HEK293 (cell line): ENCODE measurements around the gene PRKAG2.

Source experiments
- CTCF ChIA-PET: fragments of 350-600 bp; formaldehyde crosslinking; extraction: SDS; loops from one replicate; lab custom pipeline; 2021; ENCODE audit warnings: antibody characterized with exemption; lab: Yijun Ruan, JAX
- POLR2A ChIA-PET: fragments of 300-600 bp; formaldehyde crosslinking; extraction: SDS; loops from one replicate; lab custom pipeline; 2020; ENCODE audit warnings: antibody characterized with exemption, inconsistent platforms; lab: Yijun Ruan, JAX
- H3K27ac ChIP-seq: fragments of 200-500 bp; sonication (Bioruptor generic); 2 replicates; pipeline ENCODE4 v1.5.1; 2014; ENCODE audit warnings: low read depth, low read length, control low read depth, inconsistent platforms; ENCODE audit errors: extremely low read depth
- H3K36me3 ChIP-seq, 2 experiments: fragments of 200-500 bp in 1 of 2; sonication (Bioruptor generic) in 1 of 2; 1 replicate in 1 of 2; 2 replicates in 1 of 2; pipeline ENCODE4 v1.5.1; 2014 to 2017; ENCODE audit warnings: inconsistent platforms in 2 of 2, low read length in 2 of 2; ENCODE audit not compliant: control insufficient read depth in 2 of 2, insufficient read depth in 1 of 2
- H3K4me1 ChIP-seq: fragments of 200-500 bp; sonication (Bioruptor generic); 2 replicates; pipeline ENCODE4 v1.5.1; 2014; ENCODE audit warnings: mild to moderate bottlenecking, low read length, inconsistent platforms; ENCODE audit not compliant: control insufficient read depth, insufficient read depth
- H3K4me3 ChIP-seq: 2 replicates; pipeline ENCODE4 v1.5.1; 2011; ENCODE audit warnings: low read depth, mild to moderate bottlenecking, control low read depth, low read length, moderate library complexity
- H3K9me3 ChIP-seq: fragments of 200-500 bp; sonication (Bioruptor generic); 2 replicates; pipeline ENCODE4 v1.5.1; 2014; ENCODE audit warnings: low read depth, low read length, inconsistent platforms; ENCODE audit not compliant: control insufficient read depth, insufficient read depth
- BCL11A ChIP-seq: fragments of 450-650 bp; formaldehyde crosslinking; IDR thresholded peaks from 2 replicates; pipeline ENCODE4 v1.5.1; 2016; ENCODE audit warnings: low read depth, missing biosample characterization, missing genetic modification characterization
- BCL11B ChIP-seq: fragments of 450-650 bp; formaldehyde crosslinking; IDR thresholded peaks from 2 replicates; pipeline ENCODE4 v1.5.1; 2016; ENCODE audit warnings: low read depth, missing biosample characterization, missing genetic modification characterization
- EGR2 ChIP-seq: fragments of 450-650 bp; formaldehyde crosslinking; IDR thresholded peaks from 2 replicates; pipeline ENCODE4 v1.5.1; 2016; ENCODE audit warnings: low read depth, missing biosample characterization, missing genetic modification characterization
- IKZF3 ChIP-seq: fragments of 450-650 bp; IDR thresholded peaks from 2 replicates; pipeline ENCODE4 v1.5.0; 2018; ENCODE audit warnings: missing biosample characterization, mild to moderate bottlenecking, missing genetic modification characterization, moderate library complexity
- SCRT2 ChIP-seq: fragments of 450-650 bp; formaldehyde crosslinking; IDR thresholded peaks from 2 replicates; pipeline ENCODE4 v1.5.1; 2016; ENCODE audit warnings: missing biosample characterization, missing genetic modification characterization
- SP7 ChIP-seq: fragments of 450-650 bp; formaldehyde crosslinking; IDR thresholded peaks from 2 replicates; pipeline ENCODE4 v1.5.1; 2016; ENCODE audit warnings: missing biosample characterization, missing genetic modification characterization
- ZFP37 ChIP-seq: fragments of 450-650 bp; formaldehyde crosslinking; IDR thresholded peaks from 2 replicates; pipeline ENCODE4 v1.5.1; 2016; ENCODE audit warnings: missing biosample characterization, missing genetic modification characterization
- ZNF114 ChIP-seq: fragments of 450-650 bp; formaldehyde crosslinking; IDR thresholded peaks from 2 replicates; pipeline ENCODE4 v1.5.0; 2017; ENCODE audit warnings: missing biosample characterization, missing genetic modification characterization
- ZNF132 ChIP-seq: fragments of 450-650 bp; formaldehyde crosslinking; IDR thresholded peaks from 2 replicates; pipeline ENCODE4 v1.5.1; 2017; ENCODE audit warnings: missing biosample characterization, missing genetic modification characterization, borderline replicate concordance
- ZNF23 ChIP-seq: fragments of 450-650 bp; formaldehyde crosslinking; IDR thresholded peaks from 2 replicates; pipeline ENCODE4 v1.5.1; 2016; ENCODE audit warnings: missing biosample characterization, missing genetic modification characterization, borderline replicate concordance
- ZNF350 ChIP-seq: fragments of 450-650 bp; formaldehyde crosslinking; IDR thresholded peaks from 2 replicates; pipeline ENCODE4 v1.5.0; 2017; ENCODE audit warnings: missing biosample characterization, mild to moderate bottlenecking, missing genetic modification characterization
- ZNF366 ChIP-seq: fragments of 450-650 bp; formaldehyde crosslinking; conservative IDR thresholded peaks from 2 replicates; pipeline ENCODE4 v1.5.1; 2016; ENCODE audit warnings: missing biosample characterization, missing genetic modification characterization
- ZNF433 ChIP-seq: fragments of 450-650 bp; formaldehyde crosslinking; IDR thresholded peaks from 2 replicates; pipeline ENCODE4 v1.5.1; 2016; ENCODE audit warnings: missing biosample characterization, missing genetic modification characterization, low read depth
- ZNF529 ChIP-seq: fragments of 450-650 bp; formaldehyde crosslinking; IDR thresholded peaks from 2 replicates; pipeline ENCODE4 v1.5.1; 2017; ENCODE audit warnings: missing genetic modification characterization, missing biosample characterization; ENCODE audit not compliant: insufficient replicate concordance
- ZNF626 ChIP-seq: fragments of 450-650 bp; sonication (Bioruptor Pico); formaldehyde crosslinking; IDR thresholded peaks from 2 replicates; pipeline ENCODE4 v1.5.1; 2018; ENCODE audit warnings: missing biosample characterization, missing genetic modification characterization, inconsistent platforms
- ZNF654 ChIP-seq: fragments of 450-650 bp; formaldehyde crosslinking; IDR thresholded peaks from 2 replicates; pipeline ENCODE4 v1.5.1; 2016; ENCODE audit warnings: low read depth, missing biosample characterization, missing genetic modification characterization
- ZSCAN16 ChIP-seq: fragments of 450-650 bp; formaldehyde crosslinking; IDR thresholded peaks from 2 replicates; pipeline ENCODE4 v1.5.1; 2016; ENCODE audit warnings: missing biosample characterization, missing genetic modification characterization
- TF ChIP-seq, protein P1 (sequence below): fragments of 450-650 bp; formaldehyde crosslinking; IDR thresholded peaks from 2 replicates; pipeline ENCODE4 v1.5.1; 2016; ENCODE audit warnings: missing biosample characterization, missing genetic modification characterization
- TF ChIP-seq, protein P2 (sequence below): fragments of 450-650 bp; formaldehyde crosslinking; IDR thresholded peaks from 2 replicates; pipeline ENCODE4 v1.5.0; 2017; ENCODE audit warnings: missing biosample characterization, missing genetic modification characterization, borderline replicate concordance
- TF ChIP-seq, protein P3 (sequence below): fragments of 450-650 bp; formaldehyde crosslinking; IDR thresholded peaks from 2 replicates; pipeline ENCODE4 v1.5.1; 2016; ENCODE audit warnings: missing biosample characterization, missing genetic modification characterization
- TF ChIP-seq, protein P4 (sequence below): fragments of 450-650 bp; formaldehyde crosslinking; IDR thresholded peaks from 2 replicates; pipeline ENCODE4 v1.5.1; 2016; ENCODE audit warnings: missing biosample characterization, missing genetic modification characterization

The PRKAG2 gene

DNA sequence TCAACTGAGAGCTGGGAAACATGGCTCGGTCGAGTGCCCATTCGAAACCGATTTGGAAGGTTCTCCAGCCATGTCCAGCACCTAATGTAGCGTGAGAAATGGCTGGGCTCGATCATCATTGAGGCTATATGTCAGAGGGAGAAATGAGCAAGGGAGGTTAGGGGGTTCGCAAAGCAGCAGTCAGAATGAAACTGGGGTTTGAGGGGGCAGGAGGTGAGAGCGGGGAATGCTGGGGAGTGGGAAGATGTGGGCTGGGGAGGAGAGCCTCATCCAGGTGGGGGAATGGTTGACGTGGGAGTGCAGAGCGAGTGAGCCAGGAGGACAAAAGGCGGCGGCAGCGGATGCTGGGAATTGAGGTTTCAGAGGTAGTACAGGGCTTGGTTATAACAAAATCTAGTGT, 44.5 kb upstream of the PRKAG2 start (continued):
- TF ChIP-seq, protein P1, sequence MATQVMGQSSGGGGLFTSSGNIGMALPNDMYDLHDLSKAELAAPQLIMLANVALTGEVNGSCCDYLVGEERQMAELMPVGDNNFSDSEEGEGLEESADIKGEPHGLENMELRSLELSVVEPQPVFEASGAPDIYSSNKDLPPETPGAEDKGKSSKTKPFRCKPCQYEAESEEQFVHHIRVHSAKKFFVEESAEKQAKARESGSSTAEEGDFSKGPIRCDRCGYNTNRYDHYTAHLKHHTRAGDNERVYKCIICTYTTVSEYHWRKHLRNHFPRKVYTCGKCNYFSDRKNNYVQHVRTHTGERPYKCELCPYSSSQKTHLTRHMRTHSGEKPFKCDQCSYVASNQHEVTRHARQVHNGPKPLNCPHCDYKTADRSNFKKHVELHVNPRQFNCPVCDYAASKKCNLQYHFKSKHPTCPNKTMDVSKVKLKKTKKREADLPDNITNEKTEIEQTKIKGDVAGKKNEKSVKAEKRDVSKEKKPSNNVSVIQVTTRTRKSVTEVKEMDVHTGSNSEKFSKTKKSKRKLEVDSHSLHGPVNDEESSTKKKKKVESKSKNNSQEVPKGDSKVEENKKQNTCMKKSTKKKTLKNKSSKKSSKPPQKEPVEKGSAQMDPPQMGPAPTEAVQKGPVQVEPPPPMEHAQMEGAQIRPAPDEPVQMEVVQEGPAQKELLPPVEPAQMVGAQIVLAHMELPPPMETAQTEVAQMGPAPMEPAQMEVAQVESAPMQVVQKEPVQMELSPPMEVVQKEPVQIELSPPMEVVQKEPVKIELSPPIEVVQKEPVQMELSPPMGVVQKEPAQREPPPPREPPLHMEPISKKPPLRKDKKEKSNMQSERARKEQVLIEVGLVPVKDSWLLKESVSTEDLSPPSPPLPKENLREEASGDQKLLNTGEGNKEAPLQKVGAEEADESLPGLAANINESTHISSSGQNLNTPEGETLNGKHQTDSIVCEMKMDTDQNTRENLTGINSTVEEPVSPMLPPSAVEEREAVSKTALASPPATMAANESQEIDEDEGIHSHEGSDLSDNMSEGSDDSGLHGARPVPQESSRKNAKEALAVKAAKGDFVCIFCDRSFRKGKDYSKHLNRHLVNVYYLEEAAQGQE: no peak

DNA sequence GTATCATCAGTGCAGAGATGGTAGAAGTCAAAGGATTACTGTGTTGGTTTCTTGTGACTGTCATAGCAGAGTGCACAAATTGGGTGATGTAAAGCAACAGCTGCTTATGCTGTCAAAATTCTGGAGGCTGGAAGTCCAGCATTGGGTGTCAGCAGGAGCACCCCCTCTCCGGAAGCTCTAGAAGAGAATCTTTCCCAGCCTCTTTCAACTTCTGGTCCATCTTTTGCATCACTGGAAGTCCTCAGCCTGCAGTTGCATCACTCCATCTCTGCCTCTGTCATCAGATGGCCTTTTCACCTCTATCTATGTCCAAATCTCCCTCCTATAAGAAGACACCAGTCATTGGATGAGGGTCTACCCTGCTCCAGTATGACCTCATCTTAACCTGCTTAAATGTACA, 43.6 kb upstream of the PRKAG2 start:
- TF ChIP-seq ZSCAN16 (tag by site-specific recombination) (no peak), ZNF23 (tag by site-specific recombination) (no peak), IKZF3 (no peak), ZFP37 (no peak)
- TF ChIP-seq, protein P2, sequence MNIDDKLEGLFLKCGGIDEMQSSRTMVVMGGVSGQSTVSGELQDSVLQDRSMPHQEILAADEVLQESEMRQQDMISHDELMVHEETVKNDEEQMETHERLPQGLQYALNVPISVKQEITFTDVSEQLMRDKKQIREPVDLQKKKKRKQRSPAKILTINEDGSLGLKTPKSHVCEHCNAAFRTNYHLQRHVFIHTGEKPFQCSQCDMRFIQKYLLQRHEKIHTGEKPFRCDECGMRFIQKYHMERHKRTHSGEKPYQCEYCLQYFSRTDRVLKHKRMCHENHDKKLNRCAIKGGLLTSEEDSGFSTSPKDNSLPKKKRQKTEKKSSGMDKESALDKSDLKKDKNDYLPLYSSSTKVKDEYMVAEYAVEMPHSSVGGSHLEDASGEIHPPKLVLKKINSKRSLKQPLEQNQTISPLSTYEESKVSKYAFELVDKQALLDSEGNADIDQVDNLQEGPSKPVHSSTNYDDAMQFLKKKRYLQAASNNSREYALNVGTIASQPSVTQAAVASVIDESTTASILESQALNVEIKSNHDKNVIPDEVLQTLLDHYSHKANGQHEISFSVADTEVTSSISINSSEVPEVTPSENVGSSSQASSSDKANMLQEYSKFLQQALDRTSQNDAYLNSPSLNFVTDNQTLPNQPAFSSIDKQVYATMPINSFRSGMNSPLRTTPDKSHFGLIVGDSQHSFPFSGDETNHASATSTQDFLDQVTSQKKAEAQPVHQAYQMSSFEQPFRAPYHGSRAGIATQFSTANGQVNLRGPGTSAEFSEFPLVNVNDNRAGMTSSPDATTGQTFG (tag by site-specific recombination): no peak
- ChIA-PET CTCF (no interaction called here), POLR2A (no interaction called here)
- no peak overlapping the region for H3K4me3 ChIP-seq
- H3K4me1 ChIP-seq: no peaks in the 10 kb centered on the region
- no peaks in the 10 kb centered on the region for H3K9me3 ChIP-seq
- no peak overlapping the region for H3K27ac ChIP-seq
- H3K36me3 ChIP-seq: no peaks in the 10 kb centered on the region

DNA sequence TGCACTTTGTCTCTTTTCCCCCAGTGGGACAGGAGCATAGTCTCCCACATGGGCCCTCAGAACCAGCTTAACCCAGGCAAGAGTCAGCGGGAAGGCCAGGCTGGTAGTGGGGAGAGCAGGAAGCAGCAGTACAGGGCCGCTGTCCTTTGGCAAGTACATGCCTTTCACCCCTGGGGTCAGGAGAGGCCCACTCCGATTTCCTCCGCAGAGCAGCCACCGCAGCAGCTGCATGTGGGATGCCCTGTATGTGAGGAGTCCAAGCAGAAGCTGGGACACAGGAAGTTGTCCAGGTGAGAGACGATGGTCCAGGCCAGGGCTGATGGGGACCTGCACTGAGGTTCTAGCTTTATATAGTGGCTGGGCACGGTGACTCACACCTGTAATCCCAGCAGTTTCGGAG, 42.7 kb upstream of the PRKAG2 start:
- Histone ChIP-seq H3K4me1 (no peaks in the 10 kb centered on the region), H3K27ac (no peak overlapping the region), H3K9me3 (no peaks in the 10 kb centered on the region), H3K4me3 (no peak overlapping the region), H3K36me3 (no peaks in the 10 kb centered on the region)
- POLR2A ChIA-PET: no interaction called here
- CTCF ChIA-PET: interaction anchor here (1.4 kb wide), 1 partner anchor 13 kb away, joined by 4 read pairs; no protein-coding TSS in a partner anchor
- no peak for TF ChIP-seq BCL11A
- no peak for TF ChIP-seq ZNF350
- TF ChIP-seq, protein P3, sequence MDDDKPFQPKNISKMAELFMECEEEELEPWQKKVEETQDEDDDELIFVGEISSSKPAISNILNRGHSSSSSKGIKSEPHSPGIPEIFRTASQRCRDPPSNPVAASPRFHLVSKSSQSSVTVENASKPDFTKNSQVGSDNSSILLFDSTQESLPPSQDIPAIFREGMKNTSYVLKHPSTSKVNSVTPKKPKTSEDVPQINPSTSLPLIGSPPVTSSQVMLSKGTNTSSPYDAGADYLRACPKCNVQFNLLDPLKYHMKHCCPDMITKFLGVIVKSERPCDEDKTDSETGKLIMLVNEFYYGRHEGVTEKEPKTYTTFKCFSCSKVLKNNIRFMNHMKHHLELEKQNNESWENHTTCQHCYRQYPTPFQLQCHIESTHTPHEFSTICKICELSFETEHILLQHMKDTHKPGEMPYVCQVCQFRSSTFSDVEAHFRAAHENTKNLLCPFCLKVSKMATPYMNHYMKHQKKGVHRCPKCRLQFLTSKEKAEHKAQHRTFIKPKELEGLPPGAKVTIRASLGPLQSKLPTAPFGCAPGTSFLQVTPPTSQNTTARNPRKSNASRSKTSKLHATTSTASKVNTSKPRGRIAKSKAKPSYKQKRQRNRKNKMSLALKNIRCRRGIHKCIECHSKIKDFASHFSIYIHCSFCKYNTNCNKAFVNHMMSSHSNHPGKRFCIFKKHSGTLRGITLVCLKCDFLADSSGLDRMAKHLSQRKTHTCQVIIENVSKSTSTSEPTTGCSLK (tag by site-specific recombination): no peak
- TF ChIP-seq ZNF529: no peak
- no peak for TF ChIP-seq BCL11B (tag by site-specific recombination)
- TF ChIP-seq, protein P4, sequence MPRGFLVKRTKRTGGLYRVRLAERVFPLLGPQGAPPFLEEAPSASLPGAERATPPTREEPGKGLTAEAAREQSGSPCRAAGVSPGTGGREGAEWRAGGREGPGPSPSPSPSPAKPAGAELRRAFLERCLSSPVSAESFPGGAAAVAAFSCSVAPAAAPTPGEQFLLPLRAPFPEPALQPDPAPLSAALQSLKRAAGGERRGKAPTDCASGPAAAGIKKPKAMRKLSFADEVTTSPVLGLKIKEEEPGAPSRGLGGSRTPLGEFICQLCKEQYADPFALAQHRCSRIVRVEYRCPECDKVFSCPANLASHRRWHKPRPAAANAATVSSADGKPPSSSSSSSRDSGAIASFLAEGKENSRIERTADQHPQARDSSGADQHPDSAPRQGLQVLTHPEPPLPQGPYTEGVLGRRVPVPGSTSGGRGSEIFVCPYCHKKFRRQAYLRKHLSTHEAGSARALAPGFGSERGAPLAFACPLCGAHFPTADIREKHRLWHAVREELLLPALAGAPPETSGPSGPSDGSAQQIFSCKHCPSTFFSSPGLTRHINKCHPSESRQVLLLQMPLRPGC (tag by site-specific recombination): no peak
- no peak for TF ChIP-seq SP7 (tag by site-specific recombination)
- TF ChIP-seq ZNF433 (tag by site-specific recombination): no peak
- TF ChIP-seq ZNF366: no peak
- no peak for TF ChIP-seq ZNF132
- TF ChIP-seq SCRT2 (tag by site-specific recombination): no peak
- TF ChIP-seq ZNF654 (tag by site-specific recombination): no peak
- TF ChIP-seq ZNF114: no peak
- TF ChIP-seq ZNF626 (tag by site-specific recombination): no peak
- TF ChIP-seq EGR2 (tag by site-specific recombination): no peak
